GM18502 (cell line): ENCODE data around the gene NINL.
"Not testable (repeated sequence)": the region's sequence is repeated elsewhere in the genome, so short reads cannot be mapped to it uniquely, and the experiment has no call there.

Experiments used
- ATAC-seq: cut with Tn5 transposase; IDR thresholded peaks from one replicate; pipeline ENCODE4 v1.9.1; 2021; ENCODE audit warnings: mild to moderate bottlenecking; ENCODE audit not compliant: unreplicated experiment, poor library complexity

The NINL gene

GRCh38 chr20:25507385-25508082 lies 77.8 kb downstream of the NINL start:
- no peak for ATAC-seq

- ATAC-seq = no peak
Observed at GRCh38 chr20:25504366-25505135, 80.8 kb downstream of the NINL start.

GRCh38 chr20:25503936-25504335 lies 81.4 kb downstream of the NINL start:
- no peak for ATAC-seq

GRCh38 chr20:25503051-25503639 lies 82.2 kb downstream of the NINL start:
- ATAC-seq = not testable (repeated sequence)

GRCh38 chr20:25500880-25501351 lies 84.4 kb downstream of the NINL start:
- no peak for ATAC-seq

- ATAC-seq = no peak
Observed at GRCh38 chr20:25499855-25500434, 85.4 kb downstream of the NINL start.

- ATAC-seq = no peak
Observed at GRCh38 chr20:25499031-25499430, 86.3 kb downstream of the NINL start.

GRCh38 chr20:25498280-25498606 lies 87.1 kb downstream of the NINL start:
- no peak for ATAC-seq

- no peak for ATAC-seq
Observed at GRCh38 chr20:25497586-25498279, 87.6 kb downstream of the NINL start.

GRCh38 chr20:25496968-25497401 lies 88.3 kb downstream of the NINL start:
- no peak for ATAC-seq

- ATAC-seq = no peak
Observed at GRCh38 chr20:25496165-25496967, 89.0 kb downstream of the NINL start.

GRCh38 chr20:25495189-25495824 lies 90.0 kb downstream of the NINL start:
- no peak for ATAC-seq

- ATAC-seq = no peak
Observed at GRCh38 chr20:25494506-25495188, 90.7 kb downstream of the NINL start.

- no peak for ATAC-seq
Observed at GRCh38 chr20:25493748-25494505, 91.4 kb downstream of the NINL start.

- no peak for ATAC-seq
Observed at GRCh38 chr20:25493137-25493536, 92.2 kb downstream of the NINL start.

- ATAC-seq = no peak
Observed at GRCh38 chr20:25491446-25492038, 93.8 kb downstream of the NINL start.

GRCh38 chr20:25490656-25491445 lies 94.5 kb downstream of the NINL start:
- ATAC-seq = no peak
